ENCODE measurements around the gene TNFAIP6.

DNA sequence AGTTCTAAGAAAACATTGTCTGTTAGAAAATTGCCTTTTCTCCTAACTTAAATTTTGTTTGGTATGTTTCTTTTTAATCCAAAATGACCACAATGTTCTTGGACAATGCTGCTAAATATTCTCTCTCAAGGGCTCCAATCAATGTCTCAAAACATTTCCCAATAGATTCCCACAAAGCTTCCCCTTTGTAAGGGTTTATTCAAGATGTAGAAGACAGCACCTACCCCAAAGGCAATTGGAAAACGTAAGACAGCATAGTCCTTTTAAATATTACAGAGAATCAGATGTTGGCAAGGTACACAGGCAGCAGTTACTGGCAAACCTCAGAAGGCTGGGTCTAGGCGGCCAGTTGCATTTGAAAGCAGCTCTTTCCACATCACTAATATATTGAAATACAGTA lies 34.0 kb downstream of the TNFAIP6 start:
- TF ChIP-seq SPI1 (IDR thresholded peaks at IDR 0.05; ENCODE audit: low read depth, low read length) (no peak), POLR2AphosphoS5 (IDR thresholded peaks at IDR 0.05; ENCODE audit: low read depth, low read length) (no peak)
